ENCODE measurements around the gene TRIM69.
"Not testable (repeated sequence)": the region's sequence is repeated elsewhere in the genome, so short reads cannot be mapped to it uniquely, and the experiment has no call there.

Gene TRIM69

GRCh38 chr15:44736181-44736765 is at the start of gene TRIM69:
TRIM69 (plus strand) TSS chr15:44736528; CDS start chr15:44736705, 177 bp downstream.
- no peak for DNase-seq (ENCODE audit: low read depth in 2 of 2)

- DNase-seq (ENCODE audit: low read depth in 2 of 2), result not testable (repeated sequence)
Observed at GRCh38 chr15:44689318-44689717, 47.0 kb upstream of the TRIM69 start.

GRCh38 chr15:44690245-44690644 is 46.1 kb upstream of the TRIM69 start:
- DNase-seq (ENCODE audit: low read depth in 2 of 2), result not testable (repeated sequence)

GRCh38 chr15:44692659-44693058 is 43.7 kb upstream of the TRIM69 start:
- DNase-seq (ENCODE audit: low read depth in 2 of 2), result no peak

- DNase-seq (ENCODE audit: low read depth in 2 of 2), result no peak
Observed at GRCh38 chr15:44694416-44694815, 41.9 kb upstream of the TRIM69 start.

GRCh38 chr15:44695294-44695693 is 41.0 kb upstream of the TRIM69 start:
- no peak for DNase-seq (ENCODE audit: low read depth in 2 of 2)

GRCh38 chr15:44697014-44697413 is 39.3 kb upstream of the TRIM69 start:
- DNase-seq (ENCODE audit: low read depth in 2 of 2), result no peak

- DNase-seq (ENCODE audit: low read depth in 2 of 2), result no peak
Observed at GRCh38 chr15:44698641-44699040, 37.7 kb upstream of the TRIM69 start.

- not testable (repeated sequence) for DNase-seq (ENCODE audit: low read depth in 2 of 2)
Observed at GRCh38 chr15:44700676-44701075, 35.7 kb upstream of the TRIM69 start.

GRCh38 chr15:44705986-44706385 is 30.3 kb upstream of the TRIM69 start:
- no peak for DNase-seq (ENCODE audit: low read depth in 2 of 2)

- no peak for DNase-seq (ENCODE audit: low read depth in 2 of 2)
Observed at GRCh38 chr15:44706401-44706800, 29.9 kb upstream of the TRIM69 start.

- DNase-seq (ENCODE audit: low read depth in 2 of 2), result no peak
Observed at GRCh38 chr15:44706946-44707636, 29.2 kb upstream of the TRIM69 start.

- DNase-seq (ENCODE audit: low read depth in 2 of 2), result no peak
Observed at GRCh38 chr15:44710236-44711095, 25.9 kb upstream of the TRIM69 start.

- peak; percentile 88 to 91 for DNase-seq (ENCODE audit: low read depth in 2 of 2)
Observed at GRCh38 chr15:44711096-44711742, 25.1 kb upstream of the TRIM69 start, which contains the start of the genes B2M and PATL2. B2M (plus strand) TSS chr15:44711517; CDS start chr15:44711547, 30 bp downstream. PATL2 (minus strand) TSS chr15:44711323; CDS start chr15:44676490, 34,833 bp downstream.

GRCh38 chr15:44711743-44712345 is 24.5 kb upstream of the TRIM69 start:
- peak in 1 of 2 donors; percentile 51 for DNase-seq (ENCODE audit: low read depth in 2 of 2)

GRCh38 chr15:44712346-44713005 is 23.9 kb upstream of the TRIM69 start:
- peak in 1 of 2 donors; percentile 59 for DNase-seq (ENCODE audit: low read depth in 2 of 2)

GRCh38 chr15:44713006-44713966 is 23.0 kb upstream of the TRIM69 start:
- DNase-seq (ENCODE audit: low read depth in 2 of 2), result no peak

- DNase-seq (ENCODE audit: low read depth in 2 of 2), result no peak
Observed at GRCh38 chr15:44715142-44715796, 21.1 kb upstream of the TRIM69 start.

- no peak for DNase-seq (ENCODE audit: low read depth in 2 of 2)
Observed at GRCh38 chr15:44715797-44716334, 20.5 kb upstream of the TRIM69 start.
